HEK293 (cell line): Measurements from ENCODE around the gene GAMT.

Experiments
- CTCF ChIA-PET: fragments of 350-600 bp; formaldehyde crosslinking; extraction: SDS; loops from one replicate; lab custom pipeline; 2021; ENCODE audit warnings: antibody characterized with exemption; lab: Yijun Ruan, JAX
- POLR2A ChIA-PET: fragments of 300-600 bp; formaldehyde crosslinking; extraction: SDS; loops from one replicate; lab custom pipeline; 2020; ENCODE audit warnings: antibody characterized with exemption, inconsistent platforms; lab: Yijun Ruan, JAX
- H3K27ac ChIP-seq: fragments of 200-500 bp; sonication (Bioruptor generic); 2 replicates; pipeline ENCODE4 v1.5.1; 2014; ENCODE audit warnings: low read depth, low read length, control low read depth, inconsistent platforms; ENCODE audit errors: extremely low read depth
- H3K36me3 ChIP-seq, 2 experiments: fragments of 200-500 bp in 1 of 2; sonication (Bioruptor generic) in 1 of 2; 1 replicate in 1 of 2; 2 replicates in 1 of 2; pipeline ENCODE4 v1.5.1; 2014 to 2017; ENCODE audit warnings: inconsistent platforms in 2 of 2, low read length in 2 of 2; ENCODE audit not compliant: control insufficient read depth in 2 of 2, insufficient read depth in 1 of 2
- H3K4me1 ChIP-seq: fragments of 200-500 bp; sonication (Bioruptor generic); 2 replicates; pipeline ENCODE4 v1.5.1; 2014; ENCODE audit warnings: mild to moderate bottlenecking, low read length, inconsistent platforms; ENCODE audit not compliant: control insufficient read depth, insufficient read depth
- H3K4me3 ChIP-seq: 2 replicates; pipeline ENCODE4 v1.5.1; 2011; ENCODE audit warnings: low read depth, mild to moderate bottlenecking, control low read depth, low read length, moderate library complexity
- H3K9me3 ChIP-seq: fragments of 200-500 bp; sonication (Bioruptor generic); 2 replicates; pipeline ENCODE4 v1.5.1; 2014; ENCODE audit warnings: low read depth, low read length, inconsistent platforms; ENCODE audit not compliant: control insufficient read depth, insufficient read depth
- AEBP2 ChIP-seq: fragments of 450-650 bp; formaldehyde crosslinking; IDR thresholded peaks from 2 replicates; pipeline ENCODE4 v1.5.1; 2016; ENCODE audit warnings: missing biosample characterization, missing genetic modification characterization, borderline replicate concordance
- BCL6B ChIP-seq: fragments of 450-650 bp; formaldehyde crosslinking; IDR thresholded peaks from 2 replicates; pipeline ENCODE4 v1.5.1; 2017; ENCODE audit warnings: missing biosample characterization, missing genetic modification characterization
- KLF1 ChIP-seq: fragments of 450-650 bp; formaldehyde crosslinking; IDR thresholded peaks from 2 replicates; pipeline ENCODE4 v1.5.1; 2016; ENCODE audit warnings: missing biosample characterization, missing genetic modification characterization
- KLF8 ChIP-seq: fragments of 450-650 bp; formaldehyde crosslinking; IDR thresholded peaks from 2 replicates; pipeline ENCODE4 v1.5.1; 2016; ENCODE audit warnings: missing biosample characterization, missing genetic modification characterization
- PATZ1 ChIP-seq: fragments of 450-650 bp; formaldehyde crosslinking; IDR thresholded peaks from 2 replicates; pipeline ENCODE4 v1.5.1; 2016; ENCODE audit warnings: missing biosample characterization, missing genetic modification characterization
- RBAK ChIP-seq: fragments of 450-650 bp; formaldehyde crosslinking; IDR thresholded peaks from 2 replicates; pipeline ENCODE4 v1.5.1; 2016; ENCODE audit warnings: missing biosample characterization, missing genetic modification characterization
- SP2 ChIP-seq: fragments of 450-650 bp; formaldehyde crosslinking; IDR thresholded peaks from 2 replicates; pipeline ENCODE4 v1.5.1; 2016; ENCODE audit warnings: missing biosample characterization, missing genetic modification characterization
- ZNF221 ChIP-seq: fragments of 450-650 bp; formaldehyde crosslinking; IDR thresholded peaks from 2 replicates; pipeline ENCODE4 v1.5.1; 2017; ENCODE audit warnings: missing biosample characterization, missing genetic modification characterization, borderline replicate concordance
- ZNF37A ChIP-seq: fragments of 450-650 bp; IDR thresholded peaks from 2 replicates; pipeline ENCODE4 v1.5.1; 2018; ENCODE audit warnings: missing biosample characterization, missing genetic modification characterization
- ZNF416 ChIP-seq: fragments of 450-650 bp; formaldehyde crosslinking; IDR thresholded peaks from 2 replicates; pipeline ENCODE4 v1.5.1; 2016; ENCODE audit warnings: missing biosample characterization, missing genetic modification characterization
- ZNF518A ChIP-seq: fragments of 450-650 bp; formaldehyde crosslinking; conservative IDR thresholded peaks from 2 replicates; pipeline ENCODE4 v1.5.1; 2016; ENCODE audit warnings: low read depth, missing biosample characterization, missing genetic modification characterization
- ZNF600 ChIP-seq: fragments of 450-650 bp; formaldehyde crosslinking; IDR thresholded peaks from 2 replicates; pipeline ENCODE4 v1.5.1; 2016; ENCODE audit warnings: missing biosample characterization, missing genetic modification characterization
- ZNF707 ChIP-seq: fragments of 450-650 bp; formaldehyde crosslinking; IDR thresholded peaks from 2 replicates; pipeline ENCODE4 v1.5.1; 2016; ENCODE audit warnings: missing biosample characterization, missing genetic modification characterization

GAMT gene

GRCh38 chr19:1424192-1424955 is 23.0 kb upstream of the GAMT start:
- Histone ChIP-seq H3K4me1 (no peaks in the 10 kb centered on the region), H3K27ac (no peak overlapping the region)
- CTCF ChIA-PET = interaction anchor here (0.8 kb wide), 1 partner anchor 145 kb away, joined by 4 read pairs; no protein-coding TSS in a partner anchor
- TF ChIP-seq SP2 (tag by site-specific recombination) (0 out of 2 replicates have a peak, but pooled peaks have one; percentile 13), RBAK (tag by site-specific recombination) (no peak), KLF1 (tag by site-specific recombination) (peak; percentile 43; the same call in 1 of the 2 replicates), PATZ1 (tag by site-specific recombination) (0 out of 2 replicates have a peak, but pooled peaks have one; percentile 25), ZNF707 (tag by site-specific recombination) (no peak), KLF8 (tag by site-specific recombination) (peak; percentile 50; the same call in 1 of the 2 replicates)
- TF ChIP-seq, all 188 proteins: peak for 4
- Histone ChIP-seq H3K4me3 (no peak overlapping the region), H3K36me3 (peaks cover 7 to 99% of the 10 kb centered on the region in 2 experiments), H3K9me3 (no peaks in the 10 kb centered on the region)
- POLR2A ChIA-PET = interaction anchor here (0.7 to 1.1 kb wide), 2 partner anchors 9 to 27 kb away, joined by 3 to 4 read pairs; no protein-coding TSS in a partner anchor

GRCh38 chr19:1423436-1424191 is 22.3 kb upstream of the GAMT start:
- H3K4me1 ChIP-seq = no peaks in the 10 kb centered on the region
- H3K9me3 ChIP-seq = no peaks in the 10 kb centered on the region
- H3K27ac ChIP-seq = no peak overlapping the region
- ChIA-PET POLR2A (no interaction called here), CTCF (interaction anchor here (0.8 kb wide), 1 partner anchor 144 kb away, joined by 4 read pairs; no protein-coding TSS in a partner anchor)
- peaks cover 5 to 99% of the 10 kb centered on the region in 2 experiments for H3K36me3 ChIP-seq
- no peak overlapping the region for H3K4me3 ChIP-seq
- TF ChIP-seq ZNF221 (tag by site-specific recombination) (no peak), ZNF600 (0 out of 2 replicates have a peak, but pooled peaks have one; percentile 8), BCL6B (tag by site-specific recombination) (peak; percentile 5; the same call in 1 of the 2 replicates)

- 0 out of 2 replicates have a peak overlapping the region, but pooled peaks have one; percentile 48 for H3K27ac ChIP-seq
- TF ChIP-seq AEBP2 = no peak
- no peak for TF ChIP-seq ZNF37A (tag by site-specific recombination)
- no peak for TF ChIP-seq ZNF518A (tag by site-specific recombination)
- no peak for TF ChIP-seq ZNF416 (tag by site-specific recombination)
- no peak overlapping the region for H3K4me3 ChIP-seq
- ChIA-PET POLR2A (no interaction called here), CTCF (no interaction called here)
- H3K9me3 ChIP-seq = no peaks in the 10 kb centered on the region
- H3K36me3 ChIP-seq = peaks cover 5 to 99% of the 10 kb centered on the region in 2 experiments
- no peaks in the 10 kb centered on the region for H3K4me1 ChIP-seq
These were observed 21.6 kb upstream of the GAMT start for GRCh38 chr19:1422943-1423342.
